HCT116 (cell line): ENCODE measurements around the gene DPP10. TPM values are rescaled to one million over a fixed set of nuclear protein-coding genes. Genes with fewer than 3 reads are reported as not detected.

Source experiments
- ATAC-seq: fragments of 200-7000 bp; cut with Tn5 transposase; 2 replicates; pipeline ENCODE4 v1.9.1; 2020; ENCODE audit warnings: mild to moderate bottlenecking, moderate library complexity
- BruUV-seq: library from RNA; stranded (reverse); fragments of 400-500 nt; replicated peaks from 2 replicates; lab custom pipeline; 2021; lab: Mats Ljungman, UMichigan
- CTCF ChIA-PET: fragments of 300-600 bp; sonication (Branson Sonifier 250); formaldehyde crosslinking; loops from one replicate; lab custom pipeline; 2021; ENCODE audit warnings: antibody characterized with exemption; lab: Charles Lee
- POLR2A ChIA-PET: fragments of 300-600, 350-600 bp; sonication (Branson Sonifier 250); formaldehyde crosslinking; loops from one replicate; lab custom pipeline; 2021; ENCODE audit warnings: antibody characterized with exemption; lab: Charles Lee
- RAD21 ChIA-PET, 2 experiments: fragments of 300-600 bp; sonication (Branson Sonifier 250); formaldehyde crosslinking; loops; one replicate each; lab custom pipeline; 2023; ENCODE audit warnings: low total read pairs in 2 of 2; ENCODE audit not compliant: uncharacterized antibody in 2 of 2, unreplicated experiment in 2 of 2, low non-redundant PET in 1 of 2; lab: Charles Lee
- DNase-seq: peaks from one replicate; pipeline ENCODE4 v3.0.0-alpha.2; 2010; ENCODE audit warnings: low read depth, low spot score
- H2AFZ ChIP-seq: fragments of 200-600 bp; shearing (Covaris generic), sonication (generic); 2 replicates; pipeline ENCODE4 v1.6.1; 2017; ENCODE audit warnings: low read depth, mixed run types, mixed read lengths, antibody characterized with exemption, low read length; ENCODE audit not compliant: poor library complexity, severe bottlenecking
- H3K27ac ChIP-seq: 2 replicates; pipeline ENCODE4 v1.5.1; 2012; ENCODE audit warnings: low read depth, low read length
- H3K27me3 ChIP-seq: fragments of 200-600 bp; sonication (generic); 2 replicates; pipeline ENCODE4 v1.6.1; 2016; ENCODE audit warnings: mixed run types, low read length, mixed read lengths; ENCODE audit not compliant: insufficient read depth
- H3K36me3 ChIP-seq, 2 experiments: fragments of 200-500 bp in 1 of 2; fragments of 200-600 bp in 1 of 2; sonication (Bioruptor generic) in 1 of 2; sonication (generic) in 1 of 2; 2 replicates each; pipeline versions ENCODE4 v1.5.1 to v1.6.1; 2014 to 2016; ENCODE audit warnings: low read length in 2 of 2, inconsistent platforms in 1 of 2, mixed read lengths in 1 of 2, mixed run types in 1 of 2; ENCODE audit not compliant: insufficient read depth in 2 of 2, control insufficient read depth in 1 of 2
- H3K4me1 ChIP-seq, 2 experiments: fragments of 200-600 bp in 1 of 2; sonication (generic) in 1 of 2; 2 replicates each; pipeline versions ENCODE4 v1.5.1 to v1.6.1; 2012 to 2017; ENCODE audit warnings: low read length in 2 of 2, inconsistent platforms in 1 of 2, mild to moderate bottlenecking in 1 of 2, mixed read lengths in 1 of 2, mixed run types in 1 of 2, moderate library complexity in 1 of 2; ENCODE audit not compliant: insufficient read depth in 2 of 2, control insufficient read depth in 1 of 2
- H3K4me2 ChIP-seq: fragments of 200-600 bp; sonication (generic); 2 replicates; pipeline ENCODE4 v1.6.1; 2017; ENCODE audit warnings: mixed run types, low read length, mixed read lengths
- H3K4me3 ChIP-seq, 2 experiments: fragments of 200-600 bp in 1 of 2; sonication (generic) in 1 of 2; replicated peaks in 1 of 2; 2 replicates each; pipeline ENCODE4 v1.5.1; 2011 to 2016; ENCODE audit warnings: low read length in 2 of 2, control low read depth in 1 of 2, low read depth in 1 of 2, mild to moderate bottlenecking in 1 of 2, mixed read lengths in 1 of 2, mixed run types in 1 of 2
- H3K79me2 ChIP-seq: fragments of 200-600 bp; sonication (generic); 2 replicates; pipeline ENCODE4 v1.6.1; 2017; ENCODE audit warnings: mild to moderate bottlenecking, mixed run types, low read length, moderate library complexity, mixed read lengths; ENCODE audit not compliant: insufficient read depth
- H3K9ac ChIP-seq: fragments of 200-600 bp; sonication (generic); 2 replicates; pipeline ENCODE4 v1.6.1; 2016; ENCODE audit warnings: low read length, mixed read lengths
- H3K9me2 ChIP-seq: fragments of 200-600 bp; sonication (generic), shearing (Covaris generic); 2 replicates; pipeline ENCODE4 v1.6.1; 2017; ENCODE audit warnings: mixed run types, mild to moderate bottlenecking, moderate library complexity; ENCODE audit not compliant: insufficient read depth
- H3K9me3 ChIP-seq, 2 experiments: fragments of 200-500 bp in 1 of 2; fragments of 200-600 bp in 1 of 2; sonication (Bioruptor generic) in 1 of 2; sonication (generic) in 1 of 2; 2 replicates each; pipeline ENCODE4 v1.6.1; 2014 to 2017; ENCODE audit warnings: low read length in 2 of 2, mixed read lengths in 2 of 2, inconsistent platforms in 1 of 2, low read depth in 1 of 2, mild to moderate bottlenecking in 1 of 2, mixed run types in 1 of 2, moderate library complexity in 1 of 2; ENCODE audit not compliant: control insufficient read depth in 1 of 2, insufficient read depth in 1 of 2
- H4K20me1 ChIP-seq: fragments of 200-600 bp; sonication (generic), shearing (Covaris generic); 2 replicates; pipeline ENCODE4 v1.6.1; 2017; ENCODE audit warnings: mixed run types, mild to moderate bottlenecking, moderate library complexity; ENCODE audit not compliant: insufficient read depth
- ELF1 ChIP-seq: IDR thresholded peaks from 2 replicates; pipeline ENCODE4 v1.6.1; 2012; ENCODE audit warnings: low read depth, borderline replicate concordance
- EZH2 ChIP-seq: fragments of 200-600 bp; sonication (generic); IDR thresholded peaks from 2 replicates; pipeline ENCODE4 v1.6.1; 2017; ENCODE audit warnings: antibody characterized with exemption, mixed run types
- FOSL1 ChIP-seq: IDR thresholded peaks from 2 replicates; pipeline ENCODE4 v1.6.1; 2012; ENCODE audit warnings: low read depth
- SIN3A ChIP-seq: IDR thresholded peaks from 2 replicates; pipeline ENCODE4 v1.6.1; 2012; ENCODE audit warnings: low read depth
- TCF7L2 ChIP-seq: IDR thresholded peaks from 2 replicates; pipeline ENCODE4 v1.7.0; 2011; ENCODE audit warnings: borderline replicate concordance, inconsistent platforms; ENCODE audit not compliant: insufficient read depth, insufficient read length; ENCODE audit errors: extremely low read depth
- YY1 ChIP-seq: IDR thresholded peaks from 2 replicates; pipeline ENCODE4 v1.6.1; 2011; ENCODE audit warnings: low read length, low read depth, moderate library complexity, mild to moderate bottlenecking; ENCODE audit not compliant: insufficient replicate concordance; ENCODE audit errors: extremely low read depth
- ZFX ChIP-seq: fragments of 450-650 bp; IDR thresholded peaks from 2 replicates; pipeline ENCODE4 v1.6.1; 2017
- intact Hi-C: fragments of 100-400 bp; cut with micrococcal nuclease; formaldehyde crosslinking; loops from 2 replicates; pipeline ENCODE4 v1.10.0; 2022
- total RNA-seq: library from RNA; stranded (reverse); gene quantifications from one replicate; pipeline ENCODE4 v1.2.1, GENCODE V29; 2021; ENCODE audit not compliant: unreplicated experiment
- TF ChIP-seq, protein P1 (sequence below): IDR thresholded peaks from 2 replicates; pipeline ENCODE4 v1.6.1; 2011; ENCODE audit warnings: mild to moderate bottlenecking, low read length, moderate library complexity; ENCODE audit not compliant: insufficient replicate concordance; ENCODE audit errors: extremely low read depth
- TF ChIP-seq, protein P2 (sequence below): IDR thresholded peaks from 2 replicates; pipeline ENCODE4 v1.6.1; 2012; ENCODE audit warnings: low read depth
- TF ChIP-seq, protein P3 (sequence below): IDR thresholded peaks from 2 replicates; pipeline ENCODE4 v1.6.1; 2012

DPP10 gene
- total RNA-seq, 1 experiment from 2014 or later: not detected

DNA sequence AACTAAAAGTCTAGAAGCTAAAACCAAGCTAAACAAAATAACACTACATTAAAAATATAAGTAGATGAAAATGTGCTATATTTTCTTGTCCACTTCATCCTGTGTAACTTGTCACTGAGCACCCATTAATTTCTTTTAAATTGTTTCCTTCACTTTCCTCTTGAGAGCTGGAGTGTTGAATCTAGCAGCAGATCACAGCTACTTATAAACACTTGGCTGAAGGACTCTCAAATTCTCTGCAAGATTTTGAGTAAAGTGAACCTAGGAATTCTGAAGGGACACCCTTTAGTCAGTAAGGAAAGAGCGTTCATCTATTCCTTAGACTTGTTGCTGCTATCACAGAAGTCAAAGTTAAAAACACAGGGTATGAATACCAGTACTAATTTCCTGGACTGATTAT is 1163.9 kb downstream of the DPP10 start:
- ATAC-seq: no peak
- H3K4me1 ChIP-seq: no peaks in the 10 kb centered on the region
- no peaks in the 10 kb centered on the region for H3K36me3 ChIP-seq
- H2AFZ ChIP-seq: no peak overlapping the region
- H3K27me3 ChIP-seq: no peaks in the 10 kb centered on the region
- RAD21 ChIA-PET: no interaction called here
- BruUV-seq: no TSS peak
- CTCF ChIA-PET: no interaction called here
- no peak overlapping the region for H3K4me3 ChIP-seq
- H3K9me3 ChIP-seq: peaks cover 12 to 13% of the 10 kb centered on the region in 2 experiments; a peak in 3 of 4 replicates
- H4K20me1 ChIP-seq: no peaks in the 10 kb centered on the region
- no peak overlapping the region for H3K27ac ChIP-seq
- intact Hi-C loops: no loop called here
- no peak overlapping the region for H3K4me2 ChIP-seq
- POLR2A ChIA-PET: no interaction called here
- H3K79me2 ChIP-seq: no peaks in the 10 kb centered on the region
- no peaks in the 10 kb centered on the region for H3K9me2 ChIP-seq
- no peak for TF ChIP-seq ZFX
- TF ChIP-seq, protein P1, sequence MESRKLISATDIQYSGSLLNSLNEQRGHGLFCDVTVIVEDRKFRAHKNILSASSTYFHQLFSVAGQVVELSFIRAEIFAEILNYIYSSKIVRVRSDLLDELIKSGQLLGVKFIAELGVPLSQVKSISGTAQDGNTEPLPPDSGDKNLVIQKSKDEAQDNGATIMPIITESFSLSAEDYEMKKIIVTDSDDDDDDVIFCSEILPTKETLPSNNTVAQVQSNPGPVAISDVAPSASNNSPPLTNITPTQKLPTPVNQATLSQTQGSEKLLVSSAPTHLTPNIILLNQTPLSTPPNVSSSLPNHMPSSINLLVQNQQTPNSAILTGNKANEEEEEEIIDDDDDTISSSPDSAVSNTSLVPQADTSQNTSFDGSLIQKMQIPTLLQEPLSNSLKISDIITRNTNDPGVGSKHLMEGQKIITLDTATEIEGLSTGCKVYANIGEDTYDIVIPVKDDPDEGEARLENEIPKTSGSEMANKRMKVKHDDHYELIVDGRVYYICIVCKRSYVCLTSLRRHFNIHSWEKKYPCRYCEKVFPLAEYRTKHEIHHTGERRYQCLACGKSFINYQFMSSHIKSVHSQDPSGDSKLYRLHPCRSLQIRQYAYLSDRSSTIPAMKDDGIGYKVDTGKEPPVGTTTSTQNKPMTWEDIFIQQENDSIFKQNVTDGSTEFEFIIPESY: no peak
- TF ChIP-seq ELF1: no peak
- no peak for TF ChIP-seq FOSL1
- TF ChIP-seq, protein P2, sequence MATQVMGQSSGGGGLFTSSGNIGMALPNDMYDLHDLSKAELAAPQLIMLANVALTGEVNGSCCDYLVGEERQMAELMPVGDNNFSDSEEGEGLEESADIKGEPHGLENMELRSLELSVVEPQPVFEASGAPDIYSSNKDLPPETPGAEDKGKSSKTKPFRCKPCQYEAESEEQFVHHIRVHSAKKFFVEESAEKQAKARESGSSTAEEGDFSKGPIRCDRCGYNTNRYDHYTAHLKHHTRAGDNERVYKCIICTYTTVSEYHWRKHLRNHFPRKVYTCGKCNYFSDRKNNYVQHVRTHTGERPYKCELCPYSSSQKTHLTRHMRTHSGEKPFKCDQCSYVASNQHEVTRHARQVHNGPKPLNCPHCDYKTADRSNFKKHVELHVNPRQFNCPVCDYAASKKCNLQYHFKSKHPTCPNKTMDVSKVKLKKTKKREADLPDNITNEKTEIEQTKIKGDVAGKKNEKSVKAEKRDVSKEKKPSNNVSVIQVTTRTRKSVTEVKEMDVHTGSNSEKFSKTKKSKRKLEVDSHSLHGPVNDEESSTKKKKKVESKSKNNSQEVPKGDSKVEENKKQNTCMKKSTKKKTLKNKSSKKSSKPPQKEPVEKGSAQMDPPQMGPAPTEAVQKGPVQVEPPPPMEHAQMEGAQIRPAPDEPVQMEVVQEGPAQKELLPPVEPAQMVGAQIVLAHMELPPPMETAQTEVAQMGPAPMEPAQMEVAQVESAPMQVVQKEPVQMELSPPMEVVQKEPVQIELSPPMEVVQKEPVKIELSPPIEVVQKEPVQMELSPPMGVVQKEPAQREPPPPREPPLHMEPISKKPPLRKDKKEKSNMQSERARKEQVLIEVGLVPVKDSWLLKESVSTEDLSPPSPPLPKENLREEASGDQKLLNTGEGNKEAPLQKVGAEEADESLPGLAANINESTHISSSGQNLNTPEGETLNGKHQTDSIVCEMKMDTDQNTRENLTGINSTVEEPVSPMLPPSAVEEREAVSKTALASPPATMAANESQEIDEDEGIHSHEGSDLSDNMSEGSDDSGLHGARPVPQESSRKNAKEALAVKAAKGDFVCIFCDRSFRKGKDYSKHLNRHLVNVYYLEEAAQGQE: no peak
- no peak for TF ChIP-seq EZH2
- TF ChIP-seq TCF7L2: no peak
- no peak for TF ChIP-seq SIN3A
- TF ChIP-seq, protein P3, sequence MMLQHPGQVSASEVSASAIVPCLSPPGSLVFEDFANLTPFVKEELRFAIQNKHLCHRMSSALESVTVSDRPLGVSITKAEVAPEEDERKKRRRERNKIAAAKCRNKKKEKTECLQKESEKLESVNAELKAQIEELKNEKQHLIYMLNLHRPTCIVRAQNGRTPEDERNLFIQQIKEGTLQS: no peak
- no peak for TF ChIP-seq YY1
- no peak overlapping the region for H3K9ac ChIP-seq
- no peak for DNase-seq
